Endodermal cell (in vitro differentiated cells): Measurements from ENCODE around the gene SLC9A7. TPM values are rescaled to one million over a fixed set of nuclear protein-coding genes. Genes with fewer than 3 reads are reported as not detected.

Source experiments
- DNase-seq: peaks from one replicate; pipeline ENCODE4 v3.0.0-alpha.2; 2017
- H3K27ac ChIP-seq: 2 replicates; pipeline ENCODE4 v1.5.1; 2013; ENCODE audit warnings: mild to moderate bottlenecking, low read depth, low read length, moderate library complexity
- H3K27me3 ChIP-seq: 2 replicates; pipeline ENCODE4 v1.6.1; 2013; ENCODE audit warnings: mild to moderate bottlenecking, low read length, moderate library complexity; ENCODE audit not compliant: insufficient read depth, control insufficient read depth, poor library complexity, severe bottlenecking
- H3K36me3 ChIP-seq: 2 replicates; pipeline ENCODE4 v1.7.0; 2013; ENCODE audit warnings: mild to moderate bottlenecking, low read length, moderate library complexity; ENCODE audit not compliant: control insufficient read depth, insufficient read depth
- H3K4me1 ChIP-seq: one replicate; pipeline ENCODE4 v1.7.0; 2013; ENCODE audit warnings: low read length; ENCODE audit not compliant: control insufficient read depth, insufficient read depth
- H3K4me3 ChIP-seq: 2 replicates; pipeline ENCODE4 v1.5.1; 2013; ENCODE audit warnings: mild to moderate bottlenecking, low read length, moderate library complexity
- H3K9ac ChIP-seq: 2 replicates; pipeline ENCODE4 v1.6.1; 2013; ENCODE audit warnings: mild to moderate bottlenecking, low read length, moderate library complexity; ENCODE audit not compliant: poor library complexity, severe bottlenecking; ENCODE audit errors: extremely low read depth
- H3K9me3 ChIP-seq: 2 replicates; pipeline ENCODE4 v1.6.1; 2013; ENCODE audit warnings: mild to moderate bottlenecking, low read length, moderate library complexity; ENCODE audit not compliant: control insufficient read depth
- H3K27ac Mint-ChIP-seq: 2 replicates; pipeline ENCODE4 v1.8.0; 2020; ENCODE audit warnings: mixed read lengths
- H3K27me3 Mint-ChIP-seq: 2 replicates; pipeline ENCODE4 v1.8.0; 2021; ENCODE audit warnings: mild to moderate bottlenecking, mixed read lengths; ENCODE audit not compliant: insufficient read depth
- H3K36me3 Mint-ChIP-seq: 2 replicates; pipeline ENCODE4 v1.8.0; 2020; ENCODE audit warnings: low read depth, mixed read lengths
- H3K4me1 Mint-ChIP-seq: 2 replicates; pipeline ENCODE4 v1.8.0; 2020; ENCODE audit warnings: mixed read lengths
- H3K4me3 Mint-ChIP-seq: 2 replicates; pipeline ENCODE4 v1.8.0; 2020; ENCODE audit warnings: mild to moderate bottlenecking, moderate library complexity, mixed read lengths
- H3K9me3 Mint-ChIP-seq: 2 replicates; pipeline ENCODE4 v1.8.0; 2020; ENCODE audit warnings: mild to moderate bottlenecking, mixed read lengths
- WGBS, 2 experiments: methylation state at CpG; one replicate each; pipeline versions ENCODE4 v1.1.5 to v1.1.7; 2013; ENCODE audit warnings: missing lambda C conversion rate in 2 of 2, mixed read lengths in 1 of 2; ENCODE audit not compliant: insufficient coverage in 1 of 2, insufficient read length in 1 of 2; 5-methylcytosine and 5-hydroxymethylcytosine counted together
- total RNA-seq, 2 donors: library from RNA; stranded (reverse); fragmentation: NEBNext Ultra II Directional in 1 of 2; extraction: Animal tissue kit (Norgen Biotek cat#: 25700) in 1 of 2; gene quantifications; 2 replicates in 1 of 2; 3 replicates in 1 of 2; pipeline ENCODE4 v1.2.1, GENCODE V29; 2021
- TF ChIP-seq, protein P1 (sequence below): fragments of 200-600 bp; sonication (generic); conservative IDR thresholded peaks from 2 replicates; pipeline ENCODE4 v1.5.0; 2021; ENCODE audit warnings: antibody characterized with exemption, mild to moderate bottlenecking

SLC9A7 gene
- total RNA-seq, 2 donors from 2014 or later: 23.7 to 25.3 TPM

DNA sequence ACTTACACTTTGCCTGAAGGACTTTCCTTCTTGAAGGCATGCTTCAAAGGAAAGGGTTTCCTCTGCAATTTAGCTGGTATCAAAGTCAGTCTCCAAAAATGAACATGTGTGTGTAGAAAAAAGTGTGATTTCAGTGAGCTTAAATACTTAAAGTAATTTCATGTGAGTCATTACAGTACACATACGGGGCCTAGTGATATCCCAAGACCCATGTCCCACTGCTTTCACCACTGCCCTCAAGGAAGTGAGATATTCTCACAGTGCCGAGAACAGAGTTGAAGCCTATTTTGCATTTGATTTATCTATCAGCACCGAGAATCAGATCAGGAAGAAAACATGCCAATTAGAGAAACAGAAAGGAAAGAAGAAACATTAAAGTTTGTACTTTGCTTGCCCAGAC, 124.3 kb downstream of the SLC9A7 start:
- peaks cover 25% of the 10 kb centered on the region for H3K36me3 Mint-ChIP-seq
- no peaks in the 10 kb centered on the region for H3K27me3 Mint-ChIP-seq
- Histone ChIP-seq H3K4me1 (peaks cover 3% of the 10 kb centered on the region), H3K36me3 (no peaks in the 10 kb centered on the region), H3K4me3 (no peak overlapping the region), H3K9me3 (no peaks in the 10 kb centered on the region), H3K27ac (no peak overlapping the region), H3K27me3 (no peaks in the 10 kb centered on the region), H3K9ac (no peak overlapping the region)
- no peaks in the 10 kb centered on the region for H3K4me1 Mint-ChIP-seq
- H3K4me3 Mint-ChIP-seq: no peak overlapping the region
- DNase-seq: no peak
- H3K9me3 Mint-ChIP-seq: peaks cover 51% of the 10 kb centered on the region
- 90 to 98% methylated on average over 2 to 3 of the region's 3 CpGs for WGBS, 2 experiments
- no peak overlapping the region for H3K27ac Mint-ChIP-seq
- TF ChIP-seq, protein P1, sequence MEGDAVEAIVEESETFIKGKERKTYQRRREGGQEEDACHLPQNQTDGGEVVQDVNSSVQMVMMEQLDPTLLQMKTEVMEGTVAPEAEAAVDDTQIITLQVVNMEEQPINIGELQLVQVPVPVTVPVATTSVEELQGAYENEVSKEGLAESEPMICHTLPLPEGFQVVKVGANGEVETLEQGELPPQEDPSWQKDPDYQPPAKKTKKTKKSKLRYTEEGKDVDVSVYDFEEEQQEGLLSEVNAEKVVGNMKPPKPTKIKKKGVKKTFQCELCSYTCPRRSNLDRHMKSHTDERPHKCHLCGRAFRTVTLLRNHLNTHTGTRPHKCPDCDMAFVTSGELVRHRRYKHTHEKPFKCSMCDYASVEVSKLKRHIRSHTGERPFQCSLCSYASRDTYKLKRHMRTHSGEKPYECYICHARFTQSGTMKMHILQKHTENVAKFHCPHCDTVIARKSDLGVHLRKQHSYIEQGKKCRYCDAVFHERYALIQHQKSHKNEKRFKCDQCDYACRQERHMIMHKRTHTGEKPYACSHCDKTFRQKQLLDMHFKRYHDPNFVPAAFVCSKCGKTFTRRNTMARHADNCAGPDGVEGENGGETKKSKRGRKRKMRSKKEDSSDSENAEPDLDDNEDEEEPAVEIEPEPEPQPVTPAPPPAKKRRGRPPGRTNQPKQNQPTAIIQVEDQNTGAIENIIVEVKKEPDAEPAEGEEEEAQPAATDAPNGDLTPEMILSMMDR: no peak

DNA sequence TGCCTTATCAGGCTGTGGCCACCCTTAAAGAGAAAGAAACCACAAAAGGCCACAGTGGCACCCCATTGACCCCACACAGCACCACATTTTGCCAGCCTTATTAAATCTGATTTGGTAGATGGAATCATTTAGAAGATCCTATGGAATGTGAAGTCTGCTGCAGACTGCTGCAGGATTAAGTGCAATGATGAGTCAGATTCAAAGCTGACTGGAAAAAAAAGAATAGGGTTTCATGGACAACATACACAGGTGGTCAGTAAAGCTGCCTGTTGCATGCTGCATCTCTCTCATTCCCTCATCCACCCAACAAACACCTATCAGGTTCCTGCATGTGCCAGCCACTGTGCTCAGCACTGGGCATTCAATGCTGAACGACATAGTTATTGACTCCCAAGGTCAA, 128.8 kb downstream of the SLC9A7 start:
- TF ChIP-seq, protein P1: no peak
- Histone ChIP-seq H3K4me3 (no peak overlapping the region), H3K9me3 (no peaks in the 10 kb centered on the region), H3K36me3 (no peaks in the 10 kb centered on the region), H3K9ac (no peak overlapping the region), H3K27me3 (no peaks in the 10 kb centered on the region), H3K4me1 (no peaks in the 10 kb centered on the region), H3K27ac (no peak overlapping the region)
- H3K27ac Mint-ChIP-seq: no peak overlapping the region
- no peak for DNase-seq
- WGBS, 2 experiments: 81% methylated on average over 1 of the region's 1 CpG; no CpG with 5 or more reads in 1 of the 2 experiments
- H3K9me3 Mint-ChIP-seq: peaks cover 67% of the 10 kb centered on the region
- no peak overlapping the region for H3K4me3 Mint-ChIP-seq
- H3K36me3 Mint-ChIP-seq: peaks cover 41% of the 10 kb centered on the region
- no peaks in the 10 kb centered on the region for H3K27me3 Mint-ChIP-seq
- H3K4me1 Mint-ChIP-seq: no peaks in the 10 kb centered on the region

DNA sequence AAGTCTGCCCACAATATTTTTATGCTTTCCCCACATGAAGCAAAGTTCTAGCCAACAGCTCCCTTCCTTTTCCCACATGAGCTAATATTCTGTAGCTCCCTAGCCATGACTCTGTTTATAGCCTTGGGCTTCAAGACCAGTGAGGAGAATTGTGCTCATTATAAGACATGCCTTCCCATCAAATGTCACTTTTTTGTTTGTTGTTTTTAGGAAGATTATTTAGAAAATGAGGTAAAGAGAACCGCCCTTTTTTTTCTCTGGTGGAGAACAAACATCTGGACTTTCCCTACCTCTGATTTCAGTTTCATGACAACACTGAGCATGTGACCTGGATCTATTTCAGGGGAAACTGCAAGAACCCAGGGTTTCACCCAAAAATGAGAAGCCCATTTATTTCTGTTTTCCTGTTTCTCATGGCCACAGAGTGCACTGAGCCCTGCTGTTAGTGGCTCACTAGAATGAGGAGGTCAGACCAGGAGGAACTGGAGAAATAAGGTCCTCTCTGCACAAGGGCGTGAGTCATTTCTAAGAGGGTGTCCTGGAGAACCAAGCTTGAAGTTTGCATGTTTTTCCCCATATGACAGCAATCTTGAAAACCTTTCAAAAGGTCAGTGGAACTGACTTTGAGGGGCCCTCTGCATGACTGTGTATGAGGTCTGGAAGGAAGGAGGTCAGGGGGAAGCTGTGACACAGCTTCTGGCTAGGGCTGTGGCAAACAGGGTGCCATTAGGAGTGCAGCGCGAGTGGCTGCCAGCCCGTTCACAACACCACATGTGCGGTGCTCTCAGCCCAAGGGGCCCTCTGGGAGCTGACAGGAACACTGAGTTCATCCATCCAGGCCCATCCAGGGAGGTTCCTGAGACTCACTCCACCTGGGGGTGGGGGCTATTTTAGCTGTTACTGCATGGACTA, 130.2 kb downstream of the SLC9A7 start:
- WGBS, 2 experiments: 81 to 100% methylated on average over 1 to 6 of the region's 6 CpGs
- no peak overlapping the region for H3K27ac ChIP-seq

More for the DNA sequence above, 130.2 kb downstream of the SLC9A7 start:
- Histone ChIP-seq H3K27me3 (no peaks in the 10 kb centered on the region), H3K4me3 (no peak overlapping the region), H3K9ac (no peak overlapping the region), H3K4me1 (no peaks in the 10 kb centered on the region), H3K36me3 (no peaks in the 10 kb centered on the region), H3K9me3 (no peaks in the 10 kb centered on the region)
- DNase-seq: no peak
- Mint-ChIP-seq H3K27ac (peak overlapping the region; percentile 31), H3K36me3 (peaks cover 46% of the 10 kb centered on the region), H3K9me3 (peaks cover 66% of the 10 kb centered on the region), H3K4me1 (no peaks in the 10 kb centered on the region), H3K4me3 (no peak overlapping the region), H3K27me3 (no peaks in the 10 kb centered on the region)
- TF ChIP-seq, protein P1: no peak
